HepG2 (cell line): Measurements from ENCODE around the gene BCL2L11. TPM values are rescaled to one million over a fixed set of nuclear protein-coding genes. Genes with fewer than 3 reads are reported as not detected.

Experiments used
- CSRNP2 ChIP-seq: sonication (generic); formaldehyde crosslinking; conservative IDR thresholded peaks from 2 replicates; pipeline ENCODE4 v1.8.0; 2022; ENCODE audit warnings: low read depth, missing genetic modification reagents
- FUBP1 ChIP-seq: sonication (generic); formaldehyde crosslinking; IDR thresholded peaks from 2 replicates; pipeline ENCODE4 v1.5.1; 2020; ENCODE audit warnings: missing genetic modification reagents, mild to moderate bottlenecking, borderline replicate concordance
- IKZF1 ChIP-seq: fragments of 450-650 bp; IDR thresholded peaks from 2 replicates; pipeline ENCODE4 v1.7.1; 2016
- MAFG ChIP-seq: sonication (generic); formaldehyde crosslinking; IDR thresholded peaks from 2 replicates; pipeline ENCODE4 v1.5.1; 2020; ENCODE audit warnings: mild to moderate bottlenecking, missing genetic modification reagents
- POLR2G ChIP-seq: fragments of 200-400 bp; formaldehyde crosslinking; IDR thresholded peaks from 2 replicates; pipeline ENCODE4 v1.6.1; 2018; ENCODE audit warnings: mild to moderate bottlenecking, low read depth, low read length, moderate library complexity
- SATB2 ChIP-seq: sonication (generic); formaldehyde crosslinking; IDR thresholded peaks from 2 replicates; pipeline ENCODE4 v1.5.0; 2020; ENCODE audit warnings: missing genetic modification reagents
- SRF ChIP-seq: IDR thresholded peaks from 2 replicates; pipeline ENCODE4 v1.6.1; 2011; ENCODE audit warnings: mild to moderate bottlenecking, low read depth, low read length, moderate library complexity
- SSRP1 ChIP-seq: IDR thresholded peaks from 2 replicates; pipeline ENCODE4 v1.6.1; 2016; ENCODE audit warnings: control low read depth
- STAT5B ChIP-seq: sonication (generic); formaldehyde crosslinking; IDR thresholded peaks from 2 replicates; pipeline ENCODE4 v1.4.0; 2020; ENCODE audit warnings: missing genetic modification reagents
- TCF7L2 ChIP-seq: IDR thresholded peaks from 2 replicates; pipeline ENCODE4 v1.6.1; 2011; ENCODE audit warnings: mild to moderate bottlenecking, low read depth, low read length, moderate library complexity
- THRA ChIP-seq: sonication (generic); formaldehyde crosslinking; IDR thresholded peaks from 2 replicates; pipeline ENCODE4 v1.4.0; 2020; ENCODE audit warnings: missing genetic modification reagents, borderline replicate concordance
- USF2 ChIP-seq, 2 experiments: sonication (generic) in 1 of 2; formaldehyde crosslinking in 1 of 2; IDR thresholded peaks; 2 replicates each; pipeline versions ENCODE4 v1.5.1 to v1.6.1; 2011 to 2020; ENCODE audit warnings: borderline replicate concordance in 1 of 2, low read depth in 1 of 2, low read length in 1 of 2, mild to moderate bottlenecking in 1 of 2, missing genetic modification reagents in 1 of 2, moderate library complexity in 1 of 2
- ZNF30 ChIP-seq: sonication (generic); formaldehyde crosslinking; IDR thresholded peaks from 2 replicates; pipeline ENCODE4 v1.5.0; 2020; ENCODE audit warnings: mild to moderate bottlenecking, missing genetic modification reagents
- ZNF337 ChIP-seq: sonication (generic); formaldehyde crosslinking; IDR thresholded peaks from 2 replicates; pipeline ENCODE4 v1.5.1; 2020; ENCODE audit warnings: missing genetic modification reagents, low read depth, mild to moderate bottlenecking, borderline replicate concordance
- ZNF367 ChIP-seq: sonication (generic); formaldehyde crosslinking; IDR thresholded peaks from 2 replicates; pipeline ENCODE4 v1.4.0; 2020; ENCODE audit warnings: missing genetic modification reagents, borderline replicate concordance
- ZNF841 ChIP-seq: sonication (generic); formaldehyde crosslinking; IDR thresholded peaks from 2 replicates; pipeline ENCODE4 v1.8.1; 2023; ENCODE audit warnings: missing genetic modification reagents, borderline replicate concordance
- polyA plus RNA-seq, 8 experiments: library from polyadenylated mRNA; depleted of rRNA in 3 of 8; stranded (reverse) in 7 of 8; unstranded in 1 of 8; fragments of >200 nt; fragmentation: Illumina TruSeq in 4 of 8; extraction: Trizol in 4 of 8; gene quantifications; 2 replicates each; pipeline versions ENCODE4 v1.2.1 to v1.2.3, GENCODE V29; 2011 to 2016; ENCODE audit warnings: low read depth in 4 of 8, missing spikeins in 1 of 8, mixed read lengths in 1 of 8; ENCODE audit not compliant: insufficient read depth in 1 of 8
- total RNA-seq, 5 experiments: library from RNA; depleted of rRNA; stranded (reverse); fragments of >200 nt; fragmentation: Illumina TruSeq; extraction: Trizol; gene quantifications; 2 replicates each; pipeline ENCODE4 v1.2.3, GENCODE V29; 2016; ENCODE audit warnings: low read depth in 1 of 5

The BCL2L11 gene
- total and polyA plus RNA-seq, 2 of the 13 experiments (the other 11 are each of a cell fraction or from before 2014, with no cell fraction given), result 6.1 to 9.7 TPM

DNA sequence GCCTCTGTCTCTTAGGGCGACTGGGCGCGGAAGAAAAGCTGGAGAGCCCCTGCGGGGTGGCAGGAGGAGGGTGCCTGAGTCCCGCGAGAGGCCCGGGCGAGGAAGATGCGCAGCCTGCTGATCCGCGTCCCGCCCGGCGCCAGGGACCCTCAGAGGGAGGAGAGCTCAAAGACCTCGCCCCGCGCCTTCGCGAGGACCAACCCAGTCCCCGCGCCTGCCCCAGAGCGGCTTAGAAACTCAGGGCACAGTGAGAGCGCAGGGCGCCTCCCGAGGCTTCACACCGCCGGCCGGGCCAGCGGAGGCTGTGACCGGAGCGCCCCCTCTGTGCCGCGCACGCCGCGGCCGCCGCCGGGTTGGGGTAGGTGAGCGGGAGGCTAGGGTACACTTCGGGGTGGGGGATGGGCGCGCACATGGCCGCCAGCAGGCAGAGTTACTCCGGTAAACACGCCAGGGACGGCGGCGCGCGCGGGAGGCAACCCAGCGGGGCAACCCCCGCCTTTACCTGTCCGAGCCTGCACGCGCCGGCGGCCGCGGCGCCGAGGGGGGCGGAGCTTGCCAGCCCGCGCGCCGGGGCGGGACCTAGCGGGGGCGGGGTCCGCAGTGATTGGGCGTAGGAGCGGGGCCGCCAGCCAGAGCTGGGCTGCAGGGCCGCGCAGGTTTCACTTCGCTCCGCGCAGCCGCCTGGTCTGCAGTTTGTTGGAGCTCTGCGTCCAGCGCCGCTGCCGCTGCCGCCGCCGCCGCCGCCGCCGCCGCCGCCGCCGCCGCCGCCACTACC lies at the start of gene BCL2L11 (continued):
- TF ChIP-seq CSRNP2 (CRISPR knock-in tag) (peak; percentile 79; the same call in 1 of the 2 replicates), IKZF1 (no peak), FUBP1 (CRISPR knock-in tag) (peak; percentile 91; the same call in 1 of the 2 replicates), TCF7L2 (no peak), SATB2 (CRISPR knock-in tag) (peak; percentile 92), POLR2G (peak; percentile 94), ZNF337 (CRISPR knock-in tag) (peak; percentile 98), THRA (CRISPR knock-in tag) (peak; percentile 76; the same call in 1 of the 2 replicates), USF2 (IDR thresholded peaks at IDR 0.05; ENCODE audit: low read depth, low read length) (no peak), USF2 (CRISPR knock-in tag; IDR thresholded peaks at IDR 0.05; ENCODE audit: borderline replicate concordance) (peak; percentile 53; the same call in 1 of the 2 replicates), ZNF367 (CRISPR knock-in tag) (no peak; the same call in 1 of the 2 replicates), SSRP1 (CRISPR knock-in tag) (no peak), ZNF30 (CRISPR knock-in tag) (peak; percentile 86; the same call in 1 of the 2 replicates), STAT5B (CRISPR knock-in tag) (no peak), MAFG (no peak), ZNF841 (peak; percentile 31; the same call in 1 of the 2 replicates), SRF (no peak)
